H9 (cell line): Measurements from ENCODE around the gene SEZ6. TPM values are rescaled to one million over a fixed set of nuclear protein-coding genes. Genes with fewer than 3 reads are reported as not detected.
A peak's percentile ranks its signal among the peaks of the same experiment; 100 is the strongest.

ENCODE experiments used
- DNase-seq: peaks from one replicate; pipeline ENCODE4 v3.0.0-alpha.2; 2017
- H2AFZ ChIP-seq: one replicate; pipeline ENCODE4 v1.6.1; 2013; ENCODE audit warnings: mild to moderate bottlenecking, low read length, control low read depth, moderate library complexity
- H2AK5ac ChIP-seq: 2 replicates; pipeline ENCODE4 v1.6.1; 2013; ENCODE audit warnings: low read length, control low read depth, mixed read lengths; ENCODE audit not compliant: insufficient read length
- H2BK120ac ChIP-seq: one replicate; pipeline ENCODE4 v1.6.1; 2013; ENCODE audit warnings: low read depth, mild to moderate bottlenecking, low read length, control low read depth, inconsistent platforms; ENCODE audit not compliant: poor library complexity, severe bottlenecking
- H2BK12ac ChIP-seq: 2 replicates; pipeline ENCODE4 v1.6.1; 2013; ENCODE audit warnings: low read length, control low read depth, mixed read lengths, low read depth; ENCODE audit not compliant: insufficient read length
- H2BK15ac ChIP-seq: 2 replicates; pipeline ENCODE4 v1.6.1; 2013; ENCODE audit warnings: low read depth, low read length, control low read depth
- H2BK20ac ChIP-seq: one replicate; pipeline ENCODE4 v1.6.1; 2013; ENCODE audit warnings: low read depth, mild to moderate bottlenecking, low read length, control low read depth, inconsistent platforms; ENCODE audit not compliant: poor library complexity, severe bottlenecking
- H2BK5ac ChIP-seq: 2 replicates; pipeline ENCODE4 v1.6.1; 2013; ENCODE audit warnings: low read length, control low read depth, mixed read lengths; ENCODE audit not compliant: insufficient read length
- H3K14ac ChIP-seq: 2 replicates; pipeline ENCODE4 v1.6.1; 2013; ENCODE audit warnings: low read length, control low read depth; ENCODE audit not compliant: insufficient read depth
- H3K18ac ChIP-seq: 2 replicates; pipeline ENCODE4 v1.6.1; 2013; ENCODE audit warnings: low read depth, mild to moderate bottlenecking, mixed read lengths, low read length, control low read depth; ENCODE audit not compliant: insufficient read length
- H3K23ac ChIP-seq: 2 replicates; pipeline ENCODE4 v1.6.1; 2013; ENCODE audit warnings: low read length, control low read depth, mixed read lengths, low read depth; ENCODE audit not compliant: insufficient read length
- H3K23me2 ChIP-seq: 2 replicates; pipeline ENCODE4 v1.6.1; 2013; ENCODE audit warnings: low read depth, mild to moderate bottlenecking, mixed read lengths, low read length, control low read depth; ENCODE audit not compliant: insufficient read length, poor library complexity, severe bottlenecking
- H3K27ac ChIP-seq: 2 replicates; pipeline ENCODE4 v1.5.1; 2013; ENCODE audit warnings: low read length, control low read depth, mixed read lengths, low read depth; ENCODE audit not compliant: insufficient read length
- H3K27me3 ChIP-seq: 2 replicates; pipeline ENCODE4 v1.6.1; 2013; ENCODE audit warnings: low read length, control low read depth, inconsistent platforms; ENCODE audit not compliant: insufficient read depth
- H3K4ac ChIP-seq: 2 replicates; pipeline ENCODE4 v1.6.1; 2013; ENCODE audit warnings: low read depth, mild to moderate bottlenecking, control low read depth, inconsistent platforms, low read length, moderate library complexity
- H3K4me1 ChIP-seq: 2 replicates; pipeline ENCODE4 v1.6.1; 2013; ENCODE audit warnings: low read length, control low read depth, inconsistent platforms; ENCODE audit not compliant: insufficient read depth
- H3K4me2 ChIP-seq: 2 replicates; pipeline ENCODE4 v1.6.1; 2013; ENCODE audit warnings: low read length, control low read depth, mixed read lengths; ENCODE audit not compliant: insufficient read length, insufficient read depth
- H3K56ac ChIP-seq: 2 replicates; pipeline ENCODE4 v1.6.1; 2013; ENCODE audit warnings: low read depth, mild to moderate bottlenecking, mixed read lengths, low read length, control low read depth; ENCODE audit not compliant: insufficient read length
- H3K79me1 ChIP-seq: 2 replicates; pipeline ENCODE4 v1.6.1; 2013; ENCODE audit warnings: low read depth, mild to moderate bottlenecking, moderate library complexity, low read length, control low read depth, inconsistent platforms; ENCODE audit not compliant: insufficient read depth, poor library complexity, severe bottlenecking
- H3K79me2 ChIP-seq: 2 replicates; pipeline ENCODE4 v1.6.1; 2013; ENCODE audit warnings: low read length, control low read depth, inconsistent platforms; ENCODE audit not compliant: insufficient read depth
- H3K9ac ChIP-seq: 2 replicates; pipeline ENCODE4 v1.6.1; 2013; ENCODE audit warnings: low read length, control low read depth, mixed read lengths; ENCODE audit not compliant: insufficient read length; ENCODE audit errors: extremely low read depth
- H3K9me3 ChIP-seq: one replicate; pipeline ENCODE4 v1.6.1; 2013; ENCODE audit warnings: low read depth, low read length, inconsistent platforms; ENCODE audit not compliant: control insufficient read depth
- H3T11ph ChIP-seq: one replicate; pipeline ENCODE4 v1.6.1; 2013; ENCODE audit warnings: mild to moderate bottlenecking, low read length, control low read depth, inconsistent platforms
- H4K20me1 ChIP-seq: one replicate; pipeline ENCODE4 v1.6.1; 2013; ENCODE audit not compliant: control insufficient read depth, insufficient read length, insufficient read depth
- H4K5ac ChIP-seq: 2 replicates; pipeline ENCODE4 v1.6.1; 2013; ENCODE audit warnings: low read depth, mild to moderate bottlenecking, mixed read lengths, low read length, control low read depth; ENCODE audit not compliant: insufficient read length
- H4K8ac ChIP-seq: replicated peaks from 2 replicates; pipeline ENCODE4 v1.6.1; 2013; ENCODE audit warnings: low read length, control low read depth, mixed read lengths, low read depth; ENCODE audit not compliant: insufficient read length
- H4K91ac ChIP-seq: 2 replicates; pipeline ENCODE4 v1.6.1; 2013; ENCODE audit warnings: low read depth, mild to moderate bottlenecking, moderate library complexity, mixed read lengths, low read length, control low read depth; ENCODE audit not compliant: insufficient read length
- H3K27ac Mint-ChIP-seq, 3 experiments: 2 replicates in 2 of 3; 3 replicates in 1 of 3; pipeline ENCODE4 v1.8.0; 2020 to 2021; ENCODE audit warnings: mixed read lengths in 3 of 3, mild to moderate bottlenecking in 1 of 3, moderate library complexity in 1 of 3
- H3K27me3 Mint-ChIP-seq: 2 replicates; pipeline ENCODE4 v1.8.0; 2021; ENCODE audit warnings: low read depth, mild to moderate bottlenecking, moderate library complexity, mixed read lengths
- H3K36me3 Mint-ChIP-seq, 3 experiments: 2 replicates in 2 of 3; 3 replicates in 1 of 3; pipeline ENCODE4 v1.8.0; 2020 to 2021; ENCODE audit warnings: low read depth in 3 of 3, mixed read lengths in 3 of 3; ENCODE audit not compliant: insufficient read depth in 1 of 3
- H3K4me1 Mint-ChIP-seq, 2 experiments: 2 replicates each; pipeline ENCODE4 v1.8.0; 2020; ENCODE audit warnings: mixed read lengths in 2 of 2
- H3K4me3 Mint-ChIP-seq, 2 experiments: 2 replicates in 1 of 2; 3 replicates in 1 of 2; pipeline ENCODE4 v1.8.0; 2020 to 2021; ENCODE audit warnings: mild to moderate bottlenecking in 2 of 2, mixed read lengths in 2 of 2, moderate library complexity in 1 of 2
- H3K9me3 Mint-ChIP-seq, 2 experiments: 2 replicates in 1 of 2; 3 replicates in 1 of 2; pipeline ENCODE4 v1.8.0; 2020; ENCODE audit warnings: mild to moderate bottlenecking in 2 of 2, mixed read lengths in 2 of 2, moderate library complexity in 1 of 2
- WGBS: extraction: QIAGEN DNeasy Blood & Tissue Kit; methylation state at CpG from one replicate; pipeline ENCODE4 v1.1.7; 2013; ENCODE audit warnings: missing lambda C conversion rate, low lambda C conversion rate, mixed read lengths; ENCODE audit not compliant: insufficient read length; ENCODE audit errors: extremely low coverage; 5-methylcytosine and 5-hydroxymethylcytosine counted together
- total RNA-seq: library from RNA; stranded (reverse); gene quantifications from 2 replicates; pipeline ENCODE4 v1.2.1, GENCODE V29; 2021
- TF ChIP-seq, protein P1 (sequence below): fragments of 200-600 bp; sonication (generic); conservative IDR thresholded peaks from 3 replicates; pipeline ENCODE4 v1.8.0; 2021; ENCODE audit warnings: antibody characterized with exemption, mild to moderate bottlenecking

SEZ6 gene
- total RNA-seq, 1 experiment from 2014 or later: 1.8 TPM

DNA sequence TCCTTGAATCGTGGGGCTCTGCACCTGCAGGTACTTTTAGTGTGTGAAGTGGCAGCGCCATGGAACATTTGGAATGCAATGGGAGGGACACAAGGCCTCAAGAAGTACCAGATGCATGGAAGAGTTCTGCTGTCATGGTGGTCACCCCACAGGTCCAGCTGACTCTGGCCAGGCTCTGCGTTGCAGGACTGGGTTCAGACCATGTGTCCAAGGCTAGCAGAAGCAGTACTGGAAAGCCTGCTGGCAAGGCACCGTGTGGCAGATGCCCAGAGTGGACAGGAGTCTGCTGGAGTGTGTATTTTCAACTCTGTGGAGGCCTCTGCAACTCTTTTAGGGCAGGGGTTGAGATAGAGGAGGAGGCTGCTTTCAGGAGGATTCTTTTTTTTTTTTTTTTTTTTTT lies 39.2 kb upstream of the SEZ6 start:
- Mint-ChIP-seq H3K4me3 (no peak overlapping the region), H3K9me3 (no peaks in the 10 kb centered on the region), H3K4me1 (peaks cover 61 to 62% of the 10 kb centered on the region in 2 experiments), H3K27ac (no peak overlapping the region), H3K27me3 (no peaks in the 10 kb centered on the region), H3K36me3 (peaks cover 6 to 21% (median 19%) of the 10 kb centered on the region in 3 experiments; a peak in 6 of 7 replicates)
- no peak overlapping the region for H2BK15ac ChIP-seq
- no peak overlapping the region for H2AFZ ChIP-seq
- H2BK120ac ChIP-seq: no peak overlapping the region
- no peak overlapping the region for H4K5ac ChIP-seq
- H3K27ac ChIP-seq: no peak overlapping the region
- H4K91ac ChIP-seq: peak overlapping the region; percentile 6
- H2BK12ac ChIP-seq: no peak overlapping the region
- no peak for DNase-seq
- peaks cover 6% of the 10 kb centered on the region for H3K23me2 ChIP-seq
- no peak overlapping the region for H3K4ac ChIP-seq
- peak overlapping the region; percentile 35; the same call in 1 of the 2 replicates for H3K14ac ChIP-seq
- H3K4me1 ChIP-seq: peaks cover 17% of the 10 kb centered on the region
- no peaks in the 10 kb centered on the region for H3K79me1 ChIP-seq
- H4K8ac ChIP-seq: no peak overlapping the region
- no peak overlapping the region for H2BK20ac ChIP-seq
- no peak overlapping the region for H3K4me2 ChIP-seq
- peak overlapping the region; percentile 33 for H2BK5ac ChIP-seq
- TF ChIP-seq, protein P1, sequence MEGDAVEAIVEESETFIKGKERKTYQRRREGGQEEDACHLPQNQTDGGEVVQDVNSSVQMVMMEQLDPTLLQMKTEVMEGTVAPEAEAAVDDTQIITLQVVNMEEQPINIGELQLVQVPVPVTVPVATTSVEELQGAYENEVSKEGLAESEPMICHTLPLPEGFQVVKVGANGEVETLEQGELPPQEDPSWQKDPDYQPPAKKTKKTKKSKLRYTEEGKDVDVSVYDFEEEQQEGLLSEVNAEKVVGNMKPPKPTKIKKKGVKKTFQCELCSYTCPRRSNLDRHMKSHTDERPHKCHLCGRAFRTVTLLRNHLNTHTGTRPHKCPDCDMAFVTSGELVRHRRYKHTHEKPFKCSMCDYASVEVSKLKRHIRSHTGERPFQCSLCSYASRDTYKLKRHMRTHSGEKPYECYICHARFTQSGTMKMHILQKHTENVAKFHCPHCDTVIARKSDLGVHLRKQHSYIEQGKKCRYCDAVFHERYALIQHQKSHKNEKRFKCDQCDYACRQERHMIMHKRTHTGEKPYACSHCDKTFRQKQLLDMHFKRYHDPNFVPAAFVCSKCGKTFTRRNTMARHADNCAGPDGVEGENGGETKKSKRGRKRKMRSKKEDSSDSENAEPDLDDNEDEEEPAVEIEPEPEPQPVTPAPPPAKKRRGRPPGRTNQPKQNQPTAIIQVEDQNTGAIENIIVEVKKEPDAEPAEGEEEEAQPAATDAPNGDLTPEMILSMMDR: no peak
- H3K23ac ChIP-seq: no peak overlapping the region
- H2AK5ac ChIP-seq: no peak overlapping the region
- H3K18ac ChIP-seq: no peak overlapping the region
- no peak overlapping the region for H3T11ph ChIP-seq
- no peaks in the 10 kb centered on the region for H4K20me1 ChIP-seq
- no peak overlapping the region for H3K56ac ChIP-seq
- no CpG with 5 or more reads among the region's 4 CpGs for WGBS
- no peaks in the 10 kb centered on the region; the same call in 1 of the 2 replicates for H3K79me2 ChIP-seq
- H3K27me3 ChIP-seq: no peaks in the 10 kb centered on the region
- no peaks in the 10 kb centered on the region for H3K9me3 ChIP-seq
- no peak overlapping the region for H3K9ac ChIP-seq
